Stomach (tissue), 4 donors: ENCODE results near the gene MAJIN.

Experiments used
- POLR2A ChIP-seq, 4 donors: fragments of 450-650 bp; IDR thresholded peaks; one replicate each; pipeline ENCODE4 v1.6.1; 2016; ENCODE audit warnings: antibody characterized with exemption in 4 of 4, control low read depth in 2 of 4, mild to moderate bottlenecking in 1 of 4, moderate library complexity in 1 of 4
- POLR2AphosphoS5 ChIP-seq, 3 donors: sonication (generic); formaldehyde crosslinking; IDR thresholded peaks; one replicate each; pipeline ENCODE4 v1.6.1; 2016; ENCODE audit warnings: antibody characterized with exemption in 3 of 3
- TF ChIP-seq, protein P1 (sequence below), 7 experiments: fragments of 450-650 bp in 4 of 7; fragments of 200-600 bp in 3 of 7; sonication (generic) in 3 of 7; IDR thresholded peaks; one replicate each; pipeline ENCODE4 v1.5.1; 2016 to 2019; ENCODE audit warnings: antibody characterized with exemption in 7 of 7, control low read depth in 2 of 7, mild to moderate bottlenecking in 1 of 7

DNA sequence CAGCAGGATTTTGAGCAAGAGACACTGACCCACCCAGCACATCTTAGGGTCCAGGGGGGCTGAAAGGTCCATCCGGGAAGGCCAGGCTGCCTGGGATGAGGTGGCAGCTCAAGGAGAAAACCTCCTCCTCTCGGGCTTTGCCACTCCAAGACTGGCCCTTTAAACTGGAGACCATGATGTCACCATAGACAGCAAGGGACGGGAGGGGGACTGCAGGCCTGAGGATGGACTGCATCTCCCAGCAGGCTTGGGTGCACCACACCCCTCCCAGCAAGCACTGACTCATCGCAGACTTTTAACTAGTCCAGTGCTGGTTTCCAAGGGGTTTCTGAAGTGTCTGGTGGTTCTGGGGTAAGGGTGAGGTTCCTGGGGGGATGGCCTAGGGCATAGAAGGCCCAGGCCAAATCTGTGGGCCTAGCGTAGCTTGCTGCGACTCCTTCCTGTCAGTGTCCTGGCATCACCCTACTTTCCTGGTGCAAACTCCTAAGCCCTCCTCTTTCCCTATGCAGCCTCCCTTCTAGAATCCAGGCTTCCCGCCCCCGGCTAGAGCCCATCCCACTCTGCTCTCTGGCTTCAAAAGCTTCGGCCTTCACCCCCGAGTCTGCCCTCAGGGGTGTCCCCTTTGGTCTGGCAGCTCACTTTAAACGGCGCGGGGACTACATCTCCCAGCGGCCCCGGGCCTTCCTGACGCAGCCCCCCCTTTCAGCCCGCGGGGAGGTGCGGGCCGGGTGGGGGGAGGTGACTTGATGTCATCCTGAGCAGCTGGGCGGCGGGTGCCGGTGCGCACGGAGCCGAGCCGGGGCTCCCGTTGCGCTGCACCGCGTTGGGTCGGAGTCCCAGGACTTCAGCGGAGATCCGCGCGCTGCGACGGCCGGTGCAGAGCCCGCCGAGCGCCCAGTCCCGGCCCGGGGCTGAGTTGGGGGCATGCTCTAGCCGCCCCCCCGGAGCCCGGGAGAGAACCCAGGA lies 47.7 kb downstream of the MAJIN start, which contains the start of gene PPP2R5B:
- TF ChIP-seq, protein P1, sequence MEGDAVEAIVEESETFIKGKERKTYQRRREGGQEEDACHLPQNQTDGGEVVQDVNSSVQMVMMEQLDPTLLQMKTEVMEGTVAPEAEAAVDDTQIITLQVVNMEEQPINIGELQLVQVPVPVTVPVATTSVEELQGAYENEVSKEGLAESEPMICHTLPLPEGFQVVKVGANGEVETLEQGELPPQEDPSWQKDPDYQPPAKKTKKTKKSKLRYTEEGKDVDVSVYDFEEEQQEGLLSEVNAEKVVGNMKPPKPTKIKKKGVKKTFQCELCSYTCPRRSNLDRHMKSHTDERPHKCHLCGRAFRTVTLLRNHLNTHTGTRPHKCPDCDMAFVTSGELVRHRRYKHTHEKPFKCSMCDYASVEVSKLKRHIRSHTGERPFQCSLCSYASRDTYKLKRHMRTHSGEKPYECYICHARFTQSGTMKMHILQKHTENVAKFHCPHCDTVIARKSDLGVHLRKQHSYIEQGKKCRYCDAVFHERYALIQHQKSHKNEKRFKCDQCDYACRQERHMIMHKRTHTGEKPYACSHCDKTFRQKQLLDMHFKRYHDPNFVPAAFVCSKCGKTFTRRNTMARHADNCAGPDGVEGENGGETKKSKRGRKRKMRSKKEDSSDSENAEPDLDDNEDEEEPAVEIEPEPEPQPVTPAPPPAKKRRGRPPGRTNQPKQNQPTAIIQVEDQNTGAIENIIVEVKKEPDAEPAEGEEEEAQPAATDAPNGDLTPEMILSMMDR (IDR thresholded peaks at IDR 0.05), result peak in 1 of 7 experiments; percentile 17
- TF ChIP-seq POLR2AphosphoS5 (IDR thresholded peaks at IDR 0.05), result peak; percentile 90 to 96 (median 93)
- TF ChIP-seq POLR2A (IDR thresholded peaks at IDR 0.05), result peak in 1 of 4 donors; percentile 64
